ENCODE data around the gene RFFL. TPM values are rescaled to one million over a fixed set of nuclear protein-coding genes. Genes with fewer than 3 reads are reported as not detected.

RFFL gene
- total and polyA plus RNA-seq, 2 experiments from 2014 or later, result 4.2 to 9.0 TPM

DNA sequence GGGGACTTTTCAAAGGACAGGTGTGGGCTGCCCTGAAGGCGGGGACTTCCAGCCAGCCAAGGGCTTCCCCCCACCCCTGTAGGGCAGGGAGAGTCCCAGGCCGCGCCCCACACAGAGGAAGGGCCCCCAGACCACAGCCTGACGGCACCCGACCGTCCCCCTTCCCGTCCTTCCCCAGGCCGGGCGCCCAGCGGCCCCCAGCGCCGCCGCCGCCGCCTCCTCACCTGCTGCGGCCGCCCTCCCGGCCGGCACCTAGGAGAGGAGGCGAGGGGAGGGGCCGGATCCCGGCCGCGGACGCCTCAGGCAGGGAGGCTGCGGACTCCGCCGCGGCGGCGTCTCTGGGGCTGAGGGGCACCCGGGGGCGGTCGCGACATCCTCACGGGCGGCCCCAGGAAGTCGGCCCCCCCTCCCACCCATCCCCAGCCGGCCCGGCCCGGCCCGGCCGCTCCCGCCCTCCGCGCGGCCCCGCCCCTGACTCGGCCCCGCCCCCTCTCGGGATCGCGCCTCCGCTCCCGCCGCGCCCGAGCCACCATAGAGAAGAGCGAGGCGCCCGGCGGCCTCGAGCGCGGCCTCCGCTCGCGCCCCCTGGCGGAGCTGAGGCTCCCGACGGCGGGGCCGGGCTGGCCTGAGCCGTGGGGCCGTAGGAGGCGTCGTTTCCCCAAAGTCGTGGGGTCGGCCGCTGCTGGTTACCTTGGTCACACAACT is 25.5 kb upstream of the RFFL start:
- Histone ChIP-seq H4K20me1 (ENCODE audit: insufficient read depth) (no peaks in the 10 kb centered on the region), H2AFZ (peak overlapping the region; percentile 99), H3K9ac (peak overlapping the region; percentile 73), H3K9me2 (ENCODE audit: insufficient read depth) (no peaks in the 10 kb centered on the region), H3K36me3 (ENCODE audit: low read depth) (no peaks in the 10 kb centered on the region), H3K27ac (peak overlapping the region; percentile 10; the same call in 1 of the 2 replicates), H3K79me2 (ENCODE audit: insufficient read depth) (peaks cover 24% of the 10 kb centered on the region), H3K27me3 (replicated peaks; ENCODE audit: insufficient read depth) (no peaks in the 10 kb centered on the region), H3K4me1 (ENCODE audit: insufficient read depth) (peaks cover 19% of the 10 kb centered on the region), H3K4me2 (ENCODE audit: unreplicated experiment) (peak overlapping the region; percentile 78), H3F3A (ENCODE audit: insufficient read depth) (0 out of 2 replicates have a peak, but pooled peaks cover 7% of the 10 kb centered on the region), H3K9me3 (ENCODE audit: low read depth) (no peaks in the 10 kb centered on the region), H3K4me3 (peak overlapping the region; percentile 75)
- peak; percentile 95 for DNase-seq
- TF ChIP-seq EZH2phosphoT487 (IDR thresholded peaks at IDR 0.05; ENCODE audit: insufficient read depth, low read depth), result no peak
- in situ Hi-C loops (cut with MboI), result loop anchor here (25.0 kb wide), 1 partner anchor 1423 kb away; no protein-coding TSS in a partner anchor
- 1% methylated on average over 26 to 66 of the region's 80 CpGs for WGBS, 2 experiments (ENCODE audit: low coverage in 1 of 2, low lambda C conversion rate in 2 of 2, missing lambda C conversion rate in 2 of 2)

DNA sequence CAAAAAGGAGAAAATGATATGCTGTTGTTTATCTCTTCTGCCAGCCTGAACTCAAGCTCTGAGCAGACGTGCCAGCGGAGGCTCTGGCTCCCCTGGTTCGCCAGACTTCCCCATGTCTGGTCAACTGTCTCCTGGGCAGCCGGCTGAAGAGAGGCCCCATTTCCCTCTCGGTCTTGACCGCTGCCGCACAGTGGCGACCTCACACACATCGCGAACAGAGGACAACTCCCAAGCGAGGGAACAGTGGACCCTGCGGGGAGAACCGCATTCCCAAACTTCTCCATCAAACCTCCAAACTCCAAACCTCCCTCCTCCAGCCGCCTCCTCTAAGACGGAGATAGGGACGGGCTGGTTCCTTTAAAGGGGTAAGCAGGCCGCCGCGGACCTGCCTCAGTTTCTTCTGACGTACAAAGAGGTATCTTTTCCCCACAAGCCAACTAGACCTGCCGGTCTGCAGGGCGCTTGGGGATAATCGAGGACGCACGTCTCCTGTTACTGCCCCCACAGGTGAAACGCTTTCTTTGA is 24.9 kb upstream of the RFFL start:
- WGBS, 2 experiments (ENCODE audit: low coverage in 1 of 2, low lambda C conversion rate in 2 of 2, missing lambda C conversion rate in 2 of 2), result 1% methylated on average over 26 of the region's 26 CpGs
- DNase-seq, result peak; percentile 69

DNA sequence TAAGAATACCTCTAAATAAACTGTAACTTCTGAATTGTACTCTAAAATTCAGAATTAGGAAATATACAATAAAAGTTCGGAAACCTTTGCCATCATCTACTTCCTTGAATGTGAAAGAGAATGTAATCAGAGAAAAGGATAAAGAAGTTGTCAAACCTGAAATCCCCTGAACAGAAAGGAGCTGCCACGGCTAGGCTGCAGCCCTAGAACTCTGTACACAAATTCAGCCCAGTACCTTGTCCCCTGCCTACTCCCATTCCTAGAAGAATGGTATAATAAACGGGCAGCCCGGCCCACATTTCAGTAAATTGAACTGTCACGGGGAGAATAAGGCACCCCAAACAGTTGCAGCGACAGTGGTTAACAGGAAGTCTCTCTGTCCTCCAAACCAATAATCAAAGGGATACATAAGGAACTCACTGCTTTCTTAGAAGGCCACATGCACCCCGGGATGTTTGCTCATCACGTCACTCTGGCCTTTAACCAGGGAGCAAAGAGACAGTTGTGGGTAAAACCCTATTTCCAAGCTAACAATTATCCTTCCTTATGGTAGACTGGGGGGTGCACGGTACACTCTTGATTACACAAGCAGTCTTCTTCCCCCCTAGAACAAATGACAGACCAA is 24.3 kb upstream of the RFFL start:
- peak overlapping the region; percentile 78 for H2AFZ ChIP-seq
- no peaks in the 10 kb centered on the region for H3K36me3 ChIP-seq (ENCODE audit: low read depth)
- no peaks in the 10 kb centered on the region for H4K20me1 ChIP-seq (ENCODE audit: insufficient read depth)
- peaks cover 24% of the 10 kb centered on the region for H3K79me2 ChIP-seq (ENCODE audit: insufficient read depth)
- in situ Hi-C loops (cut with MboI), result loop anchor here (25.0 kb wide), 1 partner anchor 1424 kb away; no protein-coding TSS in a partner anchor
- peak overlapping the region; percentile 78 for H3K4me2 ChIP-seq (ENCODE audit: unreplicated experiment)
- H3K9ac ChIP-seq, result peak overlapping the region; percentile 73
- TF ChIP-seq EZH2phosphoT487 (IDR thresholded peaks at IDR 0.05; ENCODE audit: insufficient read depth, low read depth) (no peak), EZH2 (IDR thresholded peaks at IDR 0.05; ENCODE audit: insufficient read depth, poor library complexity, severe bottlenecking) (no peak)
- peak; percentile 52 for DNase-seq
- H3K9me2 ChIP-seq (ENCODE audit: insufficient read depth), result no peaks in the 10 kb centered on the region
- 11 to 13% methylated on average over 9 of the region's 9 CpGs for WGBS, 2 experiments (ENCODE audit: low coverage in 1 of 2, low lambda C conversion rate in 2 of 2, missing lambda C conversion rate in 2 of 2)
- peak overlapping the region; percentile 10 for H3K27ac ChIP-seq
- H3K9me3 ChIP-seq (ENCODE audit: low read depth), result no peaks in the 10 kb centered on the region
- H3K4me1 ChIP-seq (ENCODE audit: insufficient read depth), result peaks cover 23% of the 10 kb centered on the region
- H3K27me3 ChIP-seq (replicated peaks; ENCODE audit: insufficient read depth), result no peaks in the 10 kb centered on the region
- peak overlapping the region; percentile 75 for H3K4me3 ChIP-seq
- H3F3A ChIP-seq (ENCODE audit: insufficient read depth), result peaks cover 13% of the 10 kb centered on the region

More for the DNA sequence above, 24.9 kb upstream of the RFFL start:
- H3K27me3 ChIP-seq (replicated peaks; ENCODE audit: insufficient read depth), result no peaks in the 10 kb centered on the region
- no peaks in the 10 kb centered on the region for H4K20me1 ChIP-seq (ENCODE audit: insufficient read depth)
- H3K79me2 ChIP-seq (ENCODE audit: insufficient read depth), result peaks cover 24% of the 10 kb centered on the region
- peak overlapping the region; percentile 73 for H3K9ac ChIP-seq
- H3K4me2 ChIP-seq (ENCODE audit: unreplicated experiment), result peak overlapping the region; percentile 78
- H3K27ac ChIP-seq, result peak overlapping the region; percentile 10
- no peak for TF ChIP-seq EZH2phosphoT487 (IDR thresholded peaks at IDR 0.05; ENCODE audit: insufficient read depth, low read depth)
- no peak for TF ChIP-seq EZH2 (IDR thresholded peaks at IDR 0.05; ENCODE audit: insufficient read depth, poor library complexity, severe bottlenecking)
- in situ Hi-C loops (cut with MboI), result loop anchor here (25.0 kb wide), 1 partner anchor 1424 kb away; no protein-coding TSS in a partner anchor
- H3K9me3 ChIP-seq (ENCODE audit: low read depth), result no peaks in the 10 kb centered on the region
- H3K9me2 ChIP-seq (ENCODE audit: insufficient read depth), result no peaks in the 10 kb centered on the region
- peaks cover 19% of the 10 kb centered on the region for H3K4me1 ChIP-seq (ENCODE audit: insufficient read depth)
- peak overlapping the region; percentile 75 for H3K4me3 ChIP-seq
- peaks cover 7% of the 10 kb centered on the region; the same call in 1 of the 2 replicates for H3F3A ChIP-seq (ENCODE audit: insufficient read depth)
- peak overlapping the region; percentile 78 for H2AFZ ChIP-seq
- no peaks in the 10 kb centered on the region for H3K36me3 ChIP-seq (ENCODE audit: low read depth)

DNA sequence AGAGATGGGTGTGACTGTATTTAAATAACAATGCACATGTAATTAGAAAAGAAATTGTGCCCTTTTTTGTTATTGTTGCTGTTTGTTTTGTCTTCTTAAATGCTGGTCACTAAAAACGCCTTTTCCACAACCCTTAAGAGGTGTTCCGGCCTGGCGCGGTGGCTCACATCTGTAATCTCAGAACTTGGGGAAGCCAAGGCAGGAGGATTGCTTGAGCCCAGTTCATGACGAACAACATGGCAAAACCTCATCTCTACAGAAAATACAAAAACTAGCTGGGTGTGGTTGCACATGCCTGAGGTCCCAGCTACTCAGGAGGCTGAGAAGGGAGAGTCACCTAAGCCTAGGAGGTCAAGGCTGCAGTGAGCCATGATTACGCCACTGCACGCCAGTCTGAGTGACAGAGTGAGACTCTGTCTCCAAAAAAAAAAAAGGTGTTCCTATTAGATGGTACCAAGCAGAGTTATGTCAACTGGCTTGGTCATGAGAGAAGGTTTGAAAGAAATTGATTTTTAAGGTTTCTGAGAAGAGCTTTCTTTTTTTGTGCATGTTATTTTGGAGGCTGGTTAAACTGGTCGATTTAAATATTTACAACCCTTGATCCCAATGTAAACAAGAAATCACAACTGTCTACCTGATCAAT is 23.5 kb upstream of the RFFL start:
- Histone ChIP-seq H3K79me2 (ENCODE audit: insufficient read depth) (peaks cover 24% of the 10 kb centered on the region), H4K20me1 (ENCODE audit: insufficient read depth) (no peaks in the 10 kb centered on the region), H3K36me3 (ENCODE audit: low read depth) (no peaks in the 10 kb centered on the region), H3K9me3 (ENCODE audit: low read depth) (no peaks in the 10 kb centered on the region), H3K4me2 (ENCODE audit: unreplicated experiment) (no peak overlapping the region), H3K9me2 (ENCODE audit: insufficient read depth) (no peaks in the 10 kb centered on the region), H3K9ac (no peak overlapping the region), H3F3A (ENCODE audit: insufficient read depth) (peaks cover 21% of the 10 kb centered on the region), H3K27me3 (replicated peaks; ENCODE audit: insufficient read depth) (no peaks in the 10 kb centered on the region), H2AFZ (no peak overlapping the region), H3K27ac (no peak overlapping the region), H3K4me1 (ENCODE audit: insufficient read depth) (peaks cover 31% of the 10 kb centered on the region), H3K4me3 (no peak overlapping the region; the same call in 1 of the 2 replicates)
- in situ Hi-C loops (cut with MboI), result loop anchor here (25.0 kb wide), 1 partner anchor 1425 kb away; no protein-coding TSS in a partner anchor
- TF ChIP-seq EZH2phosphoT487 (IDR thresholded peaks at IDR 0.05; ENCODE audit: insufficient read depth, low read depth) (no peak), EZH2 (IDR thresholded peaks at IDR 0.05; ENCODE audit: insufficient read depth, poor library complexity, severe bottlenecking) (no peak)
- 93% methylated on average over 8 of the region's 8 CpGs for WGBS, 2 experiments (ENCODE audit: low coverage in 1 of 2, low lambda C conversion rate in 2 of 2, missing lambda C conversion rate in 2 of 2)
- no peak for DNase-seq
